ENCODE data around the gene SLC38A7.

SLC38A7 gene

GRCh38 chr16:58684354-58685083 is at the start of gene SLC38A7:
TSS of gene SLC38A7 (minus strand) at chr16:58684770. CDS start at chr16:58680126, 4,644 bp downstream.
- peak; percentile 36 for DNase-seq (ENCODE audit: extremely low read depth, low read depth)
- no peak for TF ChIP-seq CTCF (IDR thresholded peaks at IDR 0.05; ENCODE audit: low read depth, low read length)

- peak; percentile 59 for DNase-seq (ENCODE audit: extremely low read depth, low read depth)
- peak; percentile 91 for TF ChIP-seq CTCF (IDR thresholded peaks at IDR 0.05; ENCODE audit: low read depth, low read length)
Measured at GRCh38 chr16:58733671-58734458, 49.3 kb upstream of the SLC38A7 start, which contains the start of gene GOT2. TSS of gene GOT2 (minus strand) at chr16:58734316. CDS start at chr16:58734228, 88 bp downstream.

GRCh38 chr16:58733248-58733670 is 48.7 kb upstream of the SLC38A7 start:
- no peak for TF ChIP-seq CTCF (IDR thresholded peaks at IDR 0.05; ENCODE audit: low read depth, low read length)
- DNase-seq (ENCODE audit: extremely low read depth, low read depth), result no peak

- no peak for DNase-seq (ENCODE audit: extremely low read depth, low read depth)
- no peak for TF ChIP-seq CTCF (IDR thresholded peaks at IDR 0.05; ENCODE audit: low read depth, low read length)
Measured at GRCh38 chr16:58732545-58733247, 48.1 kb upstream of the SLC38A7 start.

- no peak for DNase-seq (ENCODE audit: extremely low read depth, low read depth)
Measured at GRCh38 chr16:58730724-58731370, 46.3 kb upstream of the SLC38A7 start.

More at GRCh38 chr16:58730724-58731370, 46.3 kb upstream of the SLC38A7 start:
- TF ChIP-seq CTCF (IDR thresholded peaks at IDR 0.05; ENCODE audit: low read depth, low read length), result no peak

Data from AG09319 (cell line).